ENCODE measurements around the gene POMC. TPM values are rescaled to one million over a fixed set of nuclear protein-coding genes. Genes with fewer than 3 reads are reported as not detected.

Gene POMC
- total RNA-seq, 1 donor from 2014 or later, result 0.29 TPM

- Mint-ChIP-seq H3K36me3 (ENCODE audit: unreplicated experiment) (no peaks in the 10 kb centered on the region), H3K9me3 (ENCODE audit: unreplicated experiment) (peaks cover 3% of the 10 kb centered on the region), H3K27ac (ENCODE audit: unreplicated experiment) (no peak overlapping the region), H3K4me3 (ENCODE audit: unreplicated experiment) (no peak overlapping the region), H3K27me3 (ENCODE audit: unreplicated experiment) (peaks cover 1% of the 10 kb centered on the region), H3K4me1 (ENCODE audit: low read depth, unreplicated experiment) (peaks cover 4% of the 10 kb centered on the region)
- DNase-seq, result no peak
- no peak for TF ChIP-seq CTCF (IDR thresholded peaks at IDR 0.05; ENCODE audit: partially characterized antibody, unreplicated experiment)
Observed at GRCh38 chr2:25198576-25198975, 30.2 kb upstream of the POMC start.

- peaks cover 1% of the 10 kb centered on the region for H3K27me3 Mint-ChIP-seq (ENCODE audit: unreplicated experiment)
- peaks cover 4% of the 10 kb centered on the region for H3K4me1 Mint-ChIP-seq (ENCODE audit: low read depth, unreplicated experiment)
- H3K4me3 Mint-ChIP-seq (ENCODE audit: unreplicated experiment), result no peak overlapping the region
- no peak overlapping the region for H3K27ac Mint-ChIP-seq (ENCODE audit: unreplicated experiment)
- H3K9me3 Mint-ChIP-seq (ENCODE audit: unreplicated experiment), result peaks cover 3% of the 10 kb centered on the region
- H3K36me3 Mint-ChIP-seq (ENCODE audit: unreplicated experiment), result no peaks in the 10 kb centered on the region
- TF ChIP-seq CTCF (IDR thresholded peaks at IDR 0.05; ENCODE audit: partially characterized antibody, unreplicated experiment), result no peak
- DNase-seq, result no peak
Observed at GRCh38 chr2:25198209-25198525, 29.8 kb upstream of the POMC start.

GRCh38 chr2:25197336-25198208, 29.2 kb upstream of the POMC start:
- TF ChIP-seq CTCF (IDR thresholded peaks at IDR 0.05; ENCODE audit: partially characterized antibody, unreplicated experiment), result no peak
- Mint-ChIP-seq H3K36me3 (ENCODE audit: unreplicated experiment) (no peaks in the 10 kb centered on the region), H3K4me3 (ENCODE audit: unreplicated experiment) (no peak overlapping the region), H3K9me3 (ENCODE audit: unreplicated experiment) (peaks cover 3% of the 10 kb centered on the region), H3K27ac (ENCODE audit: unreplicated experiment) (no peak overlapping the region), H3K4me1 (ENCODE audit: low read depth, unreplicated experiment) (peaks cover 4% of the 10 kb centered on the region), H3K27me3 (ENCODE audit: unreplicated experiment) (peaks cover 1% of the 10 kb centered on the region)
- no peak for DNase-seq

GRCh38 chr2:25194576-25195122, 26.3 kb upstream of the POMC start:
- H3K4me3 Mint-ChIP-seq (ENCODE audit: unreplicated experiment), result no peak overlapping the region
- H3K36me3 Mint-ChIP-seq (ENCODE audit: unreplicated experiment), result no peaks in the 10 kb centered on the region
- DNase-seq, result no peak
- H3K4me1 Mint-ChIP-seq (ENCODE audit: low read depth, unreplicated experiment), result peaks cover 11% of the 10 kb centered on the region
- peaks cover 2% of the 10 kb centered on the region for H3K9me3 Mint-ChIP-seq (ENCODE audit: unreplicated experiment)
- peaks cover 4% of the 10 kb centered on the region for H3K27me3 Mint-ChIP-seq (ENCODE audit: unreplicated experiment)
- no peak for TF ChIP-seq CTCF (IDR thresholded peaks at IDR 0.05; ENCODE audit: partially characterized antibody, unreplicated experiment)
- no peak overlapping the region for H3K27ac Mint-ChIP-seq (ENCODE audit: unreplicated experiment)

- Mint-ChIP-seq H3K4me1 (ENCODE audit: low read depth, unreplicated experiment) (peaks cover 15% of the 10 kb centered on the region), H3K27ac (ENCODE audit: unreplicated experiment) (no peak overlapping the region), H3K27me3 (ENCODE audit: unreplicated experiment) (peaks cover 4% of the 10 kb centered on the region), H3K36me3 (ENCODE audit: unreplicated experiment) (no peaks in the 10 kb centered on the region), H3K4me3 (ENCODE audit: unreplicated experiment) (no peak overlapping the region), H3K9me3 (ENCODE audit: unreplicated experiment) (peaks cover 2% of the 10 kb centered on the region)
- no peak for TF ChIP-seq CTCF (IDR thresholded peaks at IDR 0.05; ENCODE audit: partially characterized antibody, unreplicated experiment)
- no peak for DNase-seq
Observed at GRCh38 chr2:25190536-25190935, 22.2 kb upstream of the POMC start.
